ENCODE measurements around the gene CRB2. TPM values are rescaled to one million over a fixed set of nuclear protein-coding genes. Genes with fewer than 3 reads are reported as not detected.

CRB2 gene
- total and polyA plus RNA-seq, 4 donors = 8.6 to 35.7 (median 13.9) TPM

DNA sequence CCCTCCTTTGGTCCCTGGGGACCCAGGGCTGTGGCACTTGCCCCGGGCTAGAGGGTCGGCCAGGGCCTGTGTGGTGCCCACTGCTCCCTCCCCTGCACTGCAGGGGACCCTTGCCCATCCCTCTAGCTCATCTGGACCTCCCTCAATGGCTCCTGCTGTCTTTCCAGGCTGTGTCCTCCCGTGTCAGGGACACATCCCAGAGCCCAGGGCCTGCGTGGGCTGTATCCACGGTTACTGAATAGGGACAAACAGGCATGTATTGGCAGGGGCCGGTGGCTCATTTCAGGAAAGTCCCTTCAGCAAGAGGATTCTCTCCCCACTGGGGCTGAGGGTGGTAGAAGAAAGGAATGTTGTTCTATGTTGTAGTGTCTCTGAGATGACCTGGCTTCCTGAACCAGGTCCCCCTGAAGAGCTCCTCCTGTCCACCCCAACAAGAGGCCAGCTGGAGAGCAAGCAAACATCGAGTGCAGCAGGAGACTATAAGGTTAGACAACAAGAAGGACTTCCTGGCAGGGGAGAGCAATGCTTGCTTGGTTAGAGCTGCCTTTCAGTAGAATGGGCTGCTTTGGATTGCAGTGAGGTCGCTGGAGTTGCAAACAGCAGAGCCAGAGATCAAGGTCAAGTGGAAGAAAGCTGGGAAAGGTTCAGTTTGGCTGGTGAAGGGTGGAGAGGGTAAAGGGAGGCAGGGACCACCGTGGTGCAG, 1.0 kb upstream of the CRB2 start:
- H3K9me3 ChIP-seq (ENCODE audit: control insufficient read depth, insufficient read depth, low read length) = no peaks in the 10 kb centered on the region
- H3K27ac ChIP-seq (ENCODE audit: low read depth, low read length) = peak overlapping the region; percentile 64
- H3K27me3 ChIP-seq (ENCODE audit: control insufficient read depth, insufficient read depth, low read length) = no peaks in the 10 kb centered on the region
- peak in 2 of 6 donors; percentile 46 to 55 for DNase-seq (ENCODE audit: low read depth in 4 of 6, low spot score in 6 of 6)
- H3K36me3 ChIP-seq (ENCODE audit: control insufficient read depth, insufficient read depth, low read length) = no peaks in the 10 kb centered on the region
- no peak overlapping the region for H3K4me3 ChIP-seq (ENCODE audit: low read depth, low read length)
- peaks cover 73% of the 10 kb centered on the region for H3K4me1 ChIP-seq (ENCODE audit: control insufficient read depth, insufficient read depth, low read length)
- WGBS (ENCODE audit: insufficient coverage) = 21% methylated on average over 9 of the region's 9 CpGs

DNA sequence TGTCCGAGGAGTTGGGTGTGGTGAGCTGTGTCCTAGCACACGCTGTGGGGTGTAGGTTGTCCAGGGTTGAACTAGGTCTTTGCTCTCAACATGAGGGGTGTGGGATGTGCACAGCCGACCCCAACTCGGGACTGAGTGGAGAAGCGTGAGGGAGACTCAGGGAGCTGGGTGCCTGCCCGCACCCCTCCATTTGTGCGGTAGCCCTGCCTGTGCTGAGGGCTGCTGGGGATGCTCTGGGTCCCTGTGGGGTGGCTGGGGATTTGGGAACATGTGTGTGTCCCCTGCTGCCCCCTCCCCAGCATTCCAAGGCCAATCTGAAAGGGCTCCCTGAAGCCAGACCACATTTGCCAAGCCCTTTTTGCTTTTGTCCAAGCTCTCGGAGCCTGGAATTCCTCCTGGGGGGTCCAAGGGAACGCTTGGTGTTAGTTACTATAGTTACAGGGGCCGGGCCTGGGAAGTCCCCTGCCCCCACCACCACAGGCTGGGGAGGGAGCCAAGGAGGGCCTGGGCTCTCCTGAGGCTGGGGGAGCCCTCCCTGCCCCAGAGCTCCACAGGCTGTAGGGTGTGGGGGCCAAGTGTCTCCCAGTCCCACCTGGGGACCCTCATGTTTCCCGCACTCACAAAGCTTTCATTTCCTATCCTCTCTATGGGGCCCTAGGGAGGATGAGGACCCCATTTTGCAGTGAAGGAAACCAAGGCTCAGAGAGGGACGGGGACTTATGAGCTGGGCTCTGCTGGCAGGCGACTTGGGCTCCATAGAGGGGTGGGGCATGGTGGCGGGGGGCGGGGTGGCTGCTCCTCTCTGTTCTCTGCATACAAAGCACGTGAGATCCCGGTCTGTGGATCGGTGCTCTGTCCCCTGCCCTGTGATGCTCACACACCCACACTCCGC, 1.1 kb downstream of the CRB2 start:
- WGBS (ENCODE audit: insufficient coverage) = 16% methylated on average over 13 of the region's 19 CpGs
- H3K36me3 ChIP-seq (ENCODE audit: control insufficient read depth, insufficient read depth, low read length) = peaks cover 3% of the 10 kb centered on the region
- DNase-seq (ENCODE audit: low read depth in 4 of 6, low spot score in 6 of 6) = peak in 2 of 6 donors; percentile 82 to 88
- no peaks in the 10 kb centered on the region for H3K27me3 ChIP-seq (ENCODE audit: control insufficient read depth, insufficient read depth, low read length)
- no peaks in the 10 kb centered on the region for H3K9me3 ChIP-seq (ENCODE audit: control insufficient read depth, insufficient read depth, low read length)
- peak overlapping the region; percentile 74 for H3K27ac ChIP-seq (ENCODE audit: low read depth, low read length)
- H3K4me3 ChIP-seq (ENCODE audit: low read depth, low read length) = peak overlapping the region; percentile 35
- peaks cover 80% of the 10 kb centered on the region for H3K4me1 ChIP-seq (ENCODE audit: control insufficient read depth, insufficient read depth, low read length)

GRCh38 chr9:123357743-123358059, 1.7 kb downstream of the CRB2 start:
- no peak overlapping the region for H3K4me3 ChIP-seq (ENCODE audit: low read depth, low read length)
- H3K36me3 ChIP-seq (ENCODE audit: control insufficient read depth, insufficient read depth, low read length) = peaks cover 4% of the 10 kb centered on the region
- WGBS (ENCODE audit: insufficient coverage) = 40% methylated on average over 1 of the region's 2 CpGs
- H3K9me3 ChIP-seq (ENCODE audit: control insufficient read depth, insufficient read depth, low read length) = no peaks in the 10 kb centered on the region
- DNase-seq (ENCODE audit: low read depth in 4 of 6, low spot score in 6 of 6) = no peak
- H3K27me3 ChIP-seq (ENCODE audit: control insufficient read depth, insufficient read depth, low read length) = no peaks in the 10 kb centered on the region
- peak overlapping the region; percentile 74 for H3K27ac ChIP-seq (ENCODE audit: low read depth, low read length)
- peaks cover 83% of the 10 kb centered on the region for H3K4me1 ChIP-seq (ENCODE audit: control insufficient read depth, insufficient read depth, low read length)

GRCh38 chr9:123358181-123358905, 2.3 kb downstream of the CRB2 start:
- H3K27me3 ChIP-seq (ENCODE audit: control insufficient read depth, insufficient read depth, low read length) = no peaks in the 10 kb centered on the region
- H3K27ac ChIP-seq (ENCODE audit: low read depth, low read length) = peak overlapping the region; percentile 74
- no peak overlapping the region for H3K4me3 ChIP-seq (ENCODE audit: low read depth, low read length)
- peak in 2 of 6 donors; percentile 90 for DNase-seq (ENCODE audit: low read depth in 4 of 6, low spot score in 6 of 6)
- 35% methylated on average over 9 of the region's 10 CpGs for WGBS (ENCODE audit: insufficient coverage)
- peaks cover 10% of the 10 kb centered on the region for H3K36me3 ChIP-seq (ENCODE audit: control insufficient read depth, insufficient read depth, low read length)
- H3K9me3 ChIP-seq (ENCODE audit: control insufficient read depth, insufficient read depth, low read length) = no peaks in the 10 kb centered on the region
- peaks cover 83% of the 10 kb centered on the region for H3K4me1 ChIP-seq (ENCODE audit: control insufficient read depth, insufficient read depth, low read length)

DNA sequence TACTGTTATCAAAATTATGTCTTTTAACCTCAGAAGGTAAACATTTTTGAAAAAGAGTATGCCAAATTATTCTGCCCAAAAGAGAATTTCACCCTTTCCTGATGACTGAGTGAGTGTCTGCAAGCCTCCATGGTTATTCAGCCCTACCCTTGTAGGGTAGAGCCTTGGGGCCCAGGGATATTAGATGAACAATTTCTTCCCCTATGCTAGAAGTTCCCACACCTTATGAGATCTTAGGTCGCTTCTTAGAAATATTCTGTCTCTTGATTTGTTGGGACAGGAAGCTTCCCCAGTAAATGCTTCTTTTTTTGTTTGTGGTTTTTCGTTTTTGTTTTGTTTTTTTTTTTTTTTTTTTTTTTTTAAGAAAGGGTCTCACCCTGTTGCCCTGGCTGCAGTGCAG, 3.1 kb downstream of the CRB2 start:
- Histone ChIP-seq H3K27me3 (ENCODE audit: control insufficient read depth, insufficient read depth, low read length) (no peaks in the 10 kb centered on the region), H3K9me3 (ENCODE audit: control insufficient read depth, insufficient read depth, low read length) (no peaks in the 10 kb centered on the region), H3K4me3 (ENCODE audit: low read depth, low read length) (no peak overlapping the region), H3K36me3 (ENCODE audit: control insufficient read depth, insufficient read depth, low read length) (peaks cover 17% of the 10 kb centered on the region), H3K4me1 (ENCODE audit: control insufficient read depth, insufficient read depth, low read length) (peaks cover 87% of the 10 kb centered on the region), H3K27ac (ENCODE audit: low read depth, low read length) (peak overlapping the region; percentile 74)
- DNase-seq (ENCODE audit: low read depth in 4 of 6, low spot score in 6 of 6) = no peak
- WGBS (ENCODE audit: insufficient coverage) = no CpG with 5 or more reads among the region's 2 CpGs

- Histone ChIP-seq H3K36me3 (ENCODE audit: control insufficient read depth, insufficient read depth, low read length) (peaks cover 20% of the 10 kb centered on the region), H3K4me3 (ENCODE audit: low read depth, low read length) (no peak overlapping the region), H3K27ac (ENCODE audit: low read depth, low read length) (peak overlapping the region; percentile 40), H3K4me1 (ENCODE audit: control insufficient read depth, insufficient read depth, low read length) (peaks cover 87% of the 10 kb centered on the region), H3K27me3 (ENCODE audit: control insufficient read depth, insufficient read depth, low read length) (no peaks in the 10 kb centered on the region), H3K9me3 (ENCODE audit: control insufficient read depth, insufficient read depth, low read length) (no peaks in the 10 kb centered on the region)
- WGBS (ENCODE audit: insufficient coverage) = 48% methylated on average over 3 of the region's 3 CpGs
- DNase-seq (ENCODE audit: low read depth in 4 of 6, low spot score in 6 of 6) = peak in 1 of 6 donors; percentile 2
Observed at GRCh38 chr9:123359546-123359945, 3.5 kb downstream of the CRB2 start.

- H3K27me3 ChIP-seq (ENCODE audit: control insufficient read depth, insufficient read depth, low read length) = no peaks in the 10 kb centered on the region
- H3K27ac ChIP-seq (ENCODE audit: low read depth, low read length) = peak overlapping the region; percentile 40
- no peaks in the 10 kb centered on the region for H3K9me3 ChIP-seq (ENCODE audit: control insufficient read depth, insufficient read depth, low read length)
- peak in 2 of 6 donors; percentile 52 to 70 for DNase-seq (ENCODE audit: low read depth in 4 of 6, low spot score in 6 of 6)
- H3K36me3 ChIP-seq (ENCODE audit: control insufficient read depth, insufficient read depth, low read length) = peaks cover 22% of the 10 kb centered on the region
- 18% methylated on average over 16 of the region's 22 CpGs for WGBS (ENCODE audit: insufficient coverage)
- H3K4me1 ChIP-seq (ENCODE audit: control insufficient read depth, insufficient read depth, low read length) = peaks cover 83% of the 10 kb centered on the region
- no peak overlapping the region for H3K4me3 ChIP-seq (ENCODE audit: low read depth, low read length)
Observed at GRCh38 chr9:123360161-123361085, 4.4 kb downstream of the CRB2 start.

GRCh38 chr9:123361086-123361730, 5.2 kb downstream of the CRB2 start:
- WGBS (ENCODE audit: insufficient coverage) = 74% methylated on average over 8 of the region's 10 CpGs
- H3K4me1 ChIP-seq (ENCODE audit: control insufficient read depth, insufficient read depth, low read length) = peaks cover 75% of the 10 kb centered on the region
- no peaks in the 10 kb centered on the region for H3K27me3 ChIP-seq (ENCODE audit: control insufficient read depth, insufficient read depth, low read length)

More at GRCh38 chr9:123361086-123361730, 5.2 kb downstream of the CRB2 start:
- Histone ChIP-seq H3K9me3 (ENCODE audit: control insufficient read depth, insufficient read depth, low read length) (no peaks in the 10 kb centered on the region), H3K4me3 (ENCODE audit: low read depth, low read length) (no peak overlapping the region), H3K36me3 (ENCODE audit: control insufficient read depth, insufficient read depth, low read length) (peaks cover 30% of the 10 kb centered on the region), H3K27ac (ENCODE audit: low read depth, low read length) (no peak overlapping the region)
- no peak for DNase-seq (ENCODE audit: low read depth in 4 of 6, low spot score in 6 of 6)

Measured in spinal cord (tissue), 10 donors.